K562 (cell line): ENCODE data around the gene HELZ. TPM values are rescaled to one million over a fixed set of nuclear protein-coding genes. Genes with fewer than 3 reads are reported as not detected.
A peak's percentile ranks its signal among the peaks of the same experiment; 100 is the strongest.

Experiments used
- ATAC-seq: fragments of 200-7000 bp; cut with Tn5 transposase; 3 replicates; pipeline ENCODE4 v1.9.1; 2020; ENCODE audit warnings: moderate library complexity
- BruUV-seq: library from RNA; stranded (reverse); fragments of 400-500 nt; replicated peaks from 2 replicates; lab custom pipeline; 2021; lab: Mats Ljungman, UMichigan
- CTCF ChIA-PET: fragments of 300-600 bp; formaldehyde crosslinking; extraction: SDS; loops from one replicate; lab custom pipeline; 2021; ENCODE audit warnings: low intra/inter-chr PET ratio; lab: Yijun Ruan, JAX
- POLR2A ChIA-PET: fragments of 300-600, 350-650 bp; sonication (Branson Sonifier 250); formaldehyde crosslinking; extraction: SDS; loops from one replicate; lab custom pipeline; 2021; ENCODE audit warnings: antibody characterized with exemption, inconsistent platforms; lab: Yijun Ruan, JAX
- DNase-seq, 4 experiments: peaks; one replicate each; pipeline versions ENCODE4 v3.0.0 to v3.0.0-alpha.2; 2011 to 2018; ENCODE audit warnings: low spot score in 3 of 4, mixed read lengths in 3 of 4; ENCODE audit errors: extremely low read depth in 1 of 4
- FAIRE-seq: peaks from 2 replicates; lab custom pipeline; 2011; peaks lifted over from hg19 to GRCh38; lab: Jason Lieb, UNC
- H2AFZ ChIP-seq: 2 replicates; pipeline ENCODE4 v1.6.0; 2011; ENCODE audit warnings: low read depth, low read length, control low read depth, inconsistent platforms
- H3K27ac ChIP-seq: fragments of 200-600 bp; 3 replicates; pipeline ENCODE4 v1.8.0; 2011; ENCODE audit warnings: low read depth, mild to moderate bottlenecking, control low read depth, inconsistent platforms, low read length, moderate library complexity, mixed read lengths; ENCODE audit errors: extremely low read depth
- H3K27me3 ChIP-seq, 2 experiments: fragments of 300-600 bp in 1 of 2; 2 replicates in 1 of 2; 3 replicates in 1 of 2; pipeline versions ENCODE4 v1.6.0 to v1.8.0; 2011; ENCODE audit warnings: inconsistent platforms in 2 of 2, low read length in 2 of 2, mild to moderate bottlenecking in 1 of 2, mixed read lengths in 1 of 2, moderate library complexity in 1 of 2; ENCODE audit not compliant: control insufficient read depth in 2 of 2, insufficient read depth in 2 of 2
- H3K36me3 ChIP-seq: fragments of 300-600 bp; 3 replicates; pipeline ENCODE4 v1.8.0; 2011; ENCODE audit warnings: mild to moderate bottlenecking, low read length, inconsistent platforms; ENCODE audit not compliant: control insufficient read depth, insufficient read depth
- H3K4me1 ChIP-seq, 2 experiments: fragments of 200-600 bp in 1 of 2; replicated peaks in 1 of 2; 2 replicates in 1 of 2; 3 replicates in 1 of 2; pipeline versions ENCODE4 v1.5.1 to v1.8.0; 2011; ENCODE audit warnings: inconsistent platforms in 2 of 2, low read length in 2 of 2, mild to moderate bottlenecking in 1 of 2, mixed read lengths in 1 of 2, moderate library complexity in 1 of 2; ENCODE audit not compliant: control insufficient read depth in 2 of 2, insufficient read depth in 2 of 2
- H3K4me2 ChIP-seq: 2 replicates; pipeline ENCODE4 v1.6.1; 2011; ENCODE audit warnings: low read length, control low read depth, inconsistent platforms, mixed read lengths; ENCODE audit not compliant: insufficient read depth
- H3K4me3 ChIP-seq: fragments of 200-600 bp; sonication (generic), shearing (Covaris generic); 2 replicates; pipeline ENCODE4 v1.5.1; 2016; ENCODE audit warnings: control low read depth, inconsistent platforms
- H3K79me2 ChIP-seq: fragments of 200-600 bp; 3 replicates; pipeline ENCODE4 v1.8.0; 2011; ENCODE audit warnings: low read length, inconsistent platforms; ENCODE audit not compliant: control insufficient read depth, insufficient read depth
- H3K9ac ChIP-seq, 2 experiments: 2 replicates each; pipeline versions ENCODE4 v1.6.0 to v1.6.1; 2011; ENCODE audit warnings: low read depth in 2 of 2, low read length in 2 of 2, control low read depth in 1 of 2, inconsistent platforms in 1 of 2, mild to moderate bottlenecking in 1 of 2, mixed read lengths in 1 of 2; ENCODE audit not compliant: insufficient read depth in 1 of 2
- H3K9me1 ChIP-seq: one replicate; pipeline ENCODE4 v1.6.0; 2011; ENCODE audit warnings: inconsistent platforms, mild to moderate bottlenecking, low read length, moderate library complexity; ENCODE audit not compliant: control insufficient read depth, insufficient read depth
- H3K9me3 ChIP-seq: replicated peaks from 2 replicates; pipeline ENCODE4 v1.5.1; 2011; ENCODE audit warnings: low read depth, low read length, inconsistent platforms; ENCODE audit not compliant: control insufficient read depth, insufficient read depth
- H4K20me1 ChIP-seq: replicated peaks from 2 replicates; pipeline ENCODE4 v1.6.1; 2011; ENCODE audit warnings: low read length, inconsistent platforms, mixed read lengths; ENCODE audit not compliant: control insufficient read depth, insufficient read depth
- C11orf30 ChIP-seq: fragments of 450-650 bp; IDR thresholded peaks from 2 replicates; pipeline ENCODE4 v1.6.1; 2016; ENCODE audit warnings: low read depth, mild to moderate bottlenecking
- CHD1 ChIP-seq: fragments of 200-600 bp; sonication (generic); IDR thresholded peaks from one replicate; pipeline ENCODE4 v1.6.1; 2012; ENCODE audit warnings: mild to moderate bottlenecking, moderate library complexity, low read length, inconsistent platforms
- EWSR1 ChIP-seq: fragments of 450-650 bp; IDR thresholded peaks from 2 replicates; pipeline ENCODE4 v1.6.1; 2018; ENCODE audit warnings: borderline replicate concordance, mild to moderate bottlenecking, low read depth, moderate library complexity; ENCODE audit not compliant: partially characterized antibody
- HMGN3 ChIP-seq: IDR thresholded peaks from 2 replicates; pipeline ENCODE4 v1.6.1; 2011; ENCODE audit warnings: borderline replicate concordance, low read depth, mild to moderate bottlenecking, mixed read lengths, low read length; ENCODE audit not compliant: insufficient read length; ENCODE audit errors: extremely low read depth
- MAFF ChIP-seq: IDR thresholded peaks from 2 replicates; pipeline ENCODE4 v1.6.1; 2012; ENCODE audit warnings: low read length, improper control_type of control experiment
- MAFG ChIP-seq: fragments of 450-650 bp; conservative IDR thresholded peaks from 2 replicates; pipeline ENCODE4 v1.6.1; 2016; ENCODE audit warnings: missing genetic modification characterization, missing compliant biosample characterization
- MAFK ChIP-seq: IDR thresholded peaks from 2 replicates; pipeline ENCODE4 v1.6.1; 2011; ENCODE audit warnings: low read length, improper control_type of control experiment
- NFE2 ChIP-seq: IDR thresholded peaks from 2 replicates; pipeline ENCODE4 v1.6.1; 2014; ENCODE audit warnings: antibody characterized with exemption, low read depth
- PCBP1 ChIP-seq: fragments of 200-400 bp; formaldehyde crosslinking; IDR thresholded peaks from 2 replicates; pipeline ENCODE4 v1.6.1; 2018; ENCODE audit warnings: mild to moderate bottlenecking, low read depth, low read length; ENCODE audit not compliant: poor library complexity, severe bottlenecking
- RBFOX2 ChIP-seq: fragments of 200-400 bp; formaldehyde crosslinking; IDR thresholded peaks from 2 replicates; pipeline ENCODE4 v1.6.1; 2017; ENCODE audit warnings: low read depth, mild to moderate bottlenecking, low read length, moderate library complexity
- SETDB1 ChIP-seq: IDR thresholded peaks from one replicate; pipeline ENCODE4 v1.6.1; 2012; ENCODE audit warnings: low read length, control low read depth, inconsistent platforms
- SIN3A ChIP-seq, 2 experiments: fragments of 150-350 bp in 1 of 2; IDR thresholded peaks; 2 replicates each; pipeline ENCODE4 v1.6.1; 2011 to 2016; ENCODE audit warnings: borderline replicate concordance in 2 of 2, low read depth in 2 of 2, low read length in 2 of 2, mild to moderate bottlenecking in 2 of 2, moderate library complexity in 2 of 2; ENCODE audit not compliant: control insufficient read depth in 1 of 2
- SMARCE1 ChIP-seq: fragments of 450-650 bp; IDR thresholded peaks from 2 replicates; pipeline ENCODE4 v1.7.1; 2016; ENCODE audit warnings: mild to moderate bottlenecking
- TAF1 ChIP-seq: IDR thresholded peaks from 2 replicates; pipeline ENCODE4 v1.6.1; 2011; ENCODE audit warnings: mild to moderate bottlenecking, low read length, moderate library complexity; ENCODE audit not compliant: insufficient read depth, control insufficient read depth, severe bottlenecking; ENCODE audit errors: extremely low read depth
- ZBTB8A ChIP-seq: fragments of 450-650 bp; IDR thresholded peaks from 2 replicates; pipeline ENCODE4 v1.6.1; 2018; ENCODE audit warnings: mild to moderate bottlenecking, moderate library complexity; ENCODE audit not compliant: partially characterized antibody
- ZFP1 ChIP-seq: fragments of 450-650 bp; formaldehyde crosslinking; IDR thresholded peaks from 2 replicates; pipeline ENCODE4 v1.4.0; 2020; ENCODE audit warnings: mild to moderate bottlenecking, mixed read lengths
- ZNF316 ChIP-seq: fragments of 450-650 bp; IDR thresholded peaks from 2 replicates; pipeline ENCODE4 v1.6.1; 2016
- in situ Hi-C: fragments of 300-500 bp; cut with MboI; formaldehyde crosslinking; loops from 4 replicates; pipeline ENCODE4 v1.15.0; 2018; ENCODE audit warnings: inconsistent platforms, mixed read lengths
- intact Hi-C: fragments of 100-400 bp; cut with micrococcal nuclease; formaldehyde crosslinking; loops from 2 replicates; pipeline ENCODE4 v1.14.2; 2022
- polyA plus RNA-seq, 8 experiments: library from polyadenylated mRNA; depleted of rRNA in 4 of 8; stranded (reverse) in 5 of 8; unstranded in 3 of 8; fragments of >200 nt; fragmentation: Nextera tagmentation in 2 of 8; fragmentation: Illumina TruSeq in 1 of 8; extraction: Ambion mirVana in 2 of 8; extraction: Trizol in 1 of 8; gene quantifications; 2 replicates each; pipeline versions ENCODE4 v1.2.1 to v1.2.3, GENCODE V29; 2011 to 2014; ENCODE audit warnings: inconsistent platforms in 1 of 8, missing spikeins in 1 of 8
- total RNA-seq, 7 experiments: library from RNA; depleted of rRNA in 6 of 7; stranded (reverse); fragments of >200 nt in 6 of 7; fragmentation: Illumina TruSeq in 2 of 7; extraction: Trizol in 2 of 7; gene quantifications; 2 replicates each; pipeline versions ENCODE4 v1.2.1 to v1.2.3, GENCODE V29; 2011 to 2021; ENCODE audit warnings: low replicate concordance in 1 of 7
- TF ChIP-seq, protein P1 (sequence below): fragments of 150-350 bp; IDR thresholded peaks from 2 replicates; pipeline ENCODE4 v1.6.1; 2014; ENCODE audit warnings: low read depth, mild to moderate bottlenecking, low read length, borderline replicate concordance
- TF ChIP-seq, protein P2 (sequence below): sonication (generic); formaldehyde crosslinking; IDR thresholded peaks from 2 replicates; pipeline ENCODE4 v1.8.0; 2022; ENCODE audit warnings: missing genetic modification reagents, mild to moderate bottlenecking, borderline replicate concordance

The HELZ gene
- total and polyA plus RNA-seq, 9 of the 15 experiments (the other 6 are each of a cell fraction or from before 2014, with no cell fraction given), result 5.2 to 39.8 (median 17.3) TPM

DNA sequence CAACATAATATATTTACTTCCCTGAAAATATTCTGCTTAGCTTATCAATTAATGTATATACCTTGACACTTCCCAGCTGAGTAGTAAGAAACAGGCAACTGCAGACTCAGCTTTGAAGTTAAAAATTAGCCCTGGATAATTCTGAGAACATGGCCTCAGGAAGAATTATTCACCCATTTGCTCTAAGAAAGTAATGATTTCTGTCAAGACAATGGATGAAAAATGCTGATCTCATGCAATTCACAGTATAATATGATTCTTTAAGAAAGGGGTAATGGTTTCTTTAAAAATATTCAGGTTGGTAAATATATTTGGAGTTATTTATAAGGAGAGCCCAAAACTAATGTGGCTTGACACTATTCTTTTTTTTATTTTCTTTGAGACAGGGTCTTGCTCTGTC is 111.8 kb downstream of the HELZ start:
- Histone ChIP-seq H3K4me2 (no peak overlapping the region), H3K4me3 (no peak overlapping the region), H3K27ac (no peak overlapping the region), H3K79me2 (no peaks in the 10 kb centered on the region), H3K27me3 (no peaks in the 10 kb centered on the region), H3K9ac (no peak overlapping the region), H3K36me3 (peaks cover 46% of the 10 kb centered on the region), H3K9me1 (no peaks in the 10 kb centered on the region), H4K20me1 (no peaks in the 10 kb centered on the region), H2AFZ (no peak overlapping the region), H3K9me3 (no peaks in the 10 kb centered on the region), H3K4me1 (no peaks in the 10 kb centered on the region)
- intact Hi-C loops, result no loop called here
- in situ Hi-C loops, result no loop called here
- no TSS peak for BruUV-seq
- ATAC-seq (no peak), DNase-seq (no peak), FAIRE-seq (no peak)
- POLR2A ChIA-PET, result interaction anchor here (0.6 to 1.5 kb wide), 2 partner anchors 21 to 244 kb away, joined by 3 to 4 read pairs; partner anchors contain the start of gene PITPNC1
- CTCF ChIA-PET, result no interaction called here
- TF ChIP-seq PCBP1 (no peak), C11orf30 (peak; percentile 61), HMGN3 (no peak), EWSR1 (no peak), ZFP1 (CRISPR knock-in tag) (no peak), SETDB1 (no peak), MAFK (peak; percentile 40; the same call in 1 of the 2 replicates), MAFF (peak; percentile 49), SIN3A (IDR thresholded peaks at IDR 0.05; ENCODE audit: borderline replicate concordance in 2 of 2, control insufficient read depth in 1 of 2, low read depth in 2 of 2, low read length in 2 of 2) (no peak), CHD1 (no peak), RBFOX2 (no peak), SMARCE1 (no peak), TAF1 (no peak), NFE2 (no peak), ZNF316 (peak; percentile 73), MAFG (tag) (0 out of 2 replicates have a peak, but pooled peaks have one; percentile 27), ZBTB8A (no peak)
- TF ChIP-seq, protein P1, sequence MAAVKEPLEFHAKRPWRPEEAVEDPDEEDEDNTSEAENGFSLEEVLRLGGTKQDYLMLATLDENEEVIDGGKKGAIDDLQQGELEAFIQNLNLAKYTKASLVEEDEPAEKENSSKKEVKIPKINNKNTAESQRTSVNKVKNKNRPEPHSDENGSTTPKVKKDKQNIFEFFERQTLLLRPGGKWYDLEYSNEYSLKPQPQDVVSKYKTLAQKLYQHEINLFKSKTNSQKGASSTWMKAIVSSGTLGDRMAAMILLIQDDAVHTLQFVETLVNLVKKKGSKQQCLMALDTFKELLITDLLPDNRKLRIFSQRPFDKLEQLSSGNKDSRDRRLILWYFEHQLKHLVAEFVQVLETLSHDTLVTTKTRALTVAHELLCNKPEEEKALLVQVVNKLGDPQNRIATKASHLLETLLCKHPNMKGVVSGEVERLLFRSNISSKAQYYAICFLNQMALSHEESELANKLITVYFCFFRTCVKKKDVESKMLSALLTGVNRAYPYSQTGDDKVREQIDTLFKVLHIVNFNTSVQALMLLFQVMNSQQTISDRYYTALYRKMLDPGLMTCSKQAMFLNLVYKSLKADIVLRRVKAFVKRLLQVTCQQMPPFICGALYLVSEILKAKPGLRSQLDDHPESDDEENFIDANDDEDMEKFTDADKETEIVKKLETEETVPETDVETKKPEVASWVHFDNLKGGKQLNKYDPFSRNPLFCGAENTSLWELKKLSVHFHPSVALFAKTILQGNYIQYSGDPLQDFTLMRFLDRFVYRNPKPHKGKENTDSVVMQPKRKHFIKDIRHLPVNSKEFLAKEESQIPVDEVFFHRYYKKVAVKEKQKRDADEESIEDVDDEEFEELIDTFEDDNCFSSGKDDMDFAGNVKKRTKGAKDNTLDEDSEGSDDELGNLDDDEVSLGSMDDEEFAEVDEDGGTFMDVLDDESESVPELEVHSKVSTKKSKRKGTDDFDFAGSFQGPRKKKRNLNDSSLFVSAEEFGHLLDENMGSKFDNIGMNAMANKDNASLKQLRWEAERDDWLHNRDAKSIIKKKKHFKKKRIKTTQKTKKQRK, result no peak
- TF ChIP-seq, protein P2, sequence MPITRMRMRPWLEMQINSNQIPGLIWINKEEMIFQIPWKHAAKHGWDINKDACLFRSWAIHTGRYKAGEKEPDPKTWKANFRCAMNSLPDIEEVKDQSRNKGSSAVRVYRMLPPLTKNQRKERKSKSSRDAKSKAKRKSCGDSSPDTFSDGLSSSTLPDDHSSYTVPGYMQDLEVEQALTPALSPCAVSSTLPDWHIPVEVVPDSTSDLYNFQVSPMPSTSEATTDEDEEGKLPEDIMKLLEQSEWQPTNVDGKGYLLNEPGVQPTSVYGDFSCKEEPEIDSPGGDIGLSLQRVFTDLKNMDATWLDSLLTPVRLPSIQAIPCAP (CRISPR knock-in tag), result no peak
